ENCODE results near the gene ALDH3B1.

- TF ChIP-seq TARDBP (IDR thresholded peaks at IDR 0.05; ENCODE audit: borderline replicate concordance) (no peak), JUNB (IDR thresholded peaks at IDR 0.05) (no peak)
Observed at GRCh38 chr11:68016904-68017817, 7.0 kb downstream of the ALDH3B1 start.
